ENCODE measurements around the gene GEMIN7.

Gene GEMIN7

DNA sequence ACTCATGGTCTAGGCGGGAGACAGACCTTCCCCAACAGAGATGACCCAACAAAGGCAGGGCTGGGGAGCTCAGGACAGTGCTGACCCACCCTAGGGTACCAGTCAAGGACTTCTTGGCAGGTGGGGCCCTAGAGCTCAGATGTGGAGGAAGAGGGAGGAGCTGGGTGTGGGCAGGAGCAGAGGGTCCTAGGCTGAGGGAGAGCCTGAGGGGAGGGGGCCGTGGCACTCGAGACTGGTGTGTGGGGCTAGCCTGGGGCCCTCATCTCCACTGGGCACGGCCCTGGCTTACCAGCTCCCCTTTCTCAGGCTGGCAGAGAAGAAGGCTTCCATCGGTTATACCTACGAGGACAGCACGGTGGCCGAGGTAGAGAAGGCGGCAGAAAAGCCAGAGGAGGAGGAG is 21.6 kb upstream of the GEMIN7 start:
- Mint-ChIP-seq H3K9me3 (no peaks in the 10 kb centered on the region), H3K27me3 (ENCODE audit: low read depth) (peaks cover 3% of the 10 kb centered on the region), H3K4me3 (no peak overlapping the region), H3K4me1 (no peaks in the 10 kb centered on the region), H3K27ac (no peak overlapping the region), H3K36me3 (ENCODE audit: low read depth) (peaks cover 69% of the 10 kb centered on the region)
- no peak for TF ChIP-seq CTCF (IDR thresholded peaks at IDR 0.05; ENCODE audit: unreplicated experiment in 3 of 3)

DNA sequence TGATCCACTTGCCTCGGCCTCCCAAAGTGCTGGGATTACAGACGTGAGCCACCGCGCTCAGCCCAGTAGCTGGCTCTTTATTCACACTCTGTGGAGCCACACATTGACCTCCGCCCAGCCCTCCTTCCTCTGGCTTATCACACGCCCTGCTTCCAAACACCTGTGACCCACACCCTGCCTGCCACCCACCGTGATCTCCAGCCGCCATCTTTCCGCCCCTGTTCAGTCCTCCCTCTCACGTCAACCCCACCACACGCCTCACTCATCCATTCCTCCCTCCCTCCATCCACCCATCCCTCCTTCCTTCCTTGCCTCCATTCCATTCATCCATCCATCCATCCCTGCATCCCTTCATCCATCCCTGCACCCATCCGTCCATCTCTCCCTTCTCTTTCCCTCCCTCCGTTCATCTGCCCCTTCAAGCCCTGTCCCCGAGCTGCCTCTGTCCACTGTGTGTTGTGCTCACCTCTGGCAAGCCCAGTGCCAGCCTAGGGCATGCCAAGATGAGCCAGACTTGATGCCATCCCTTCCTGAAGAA is 20.4 kb upstream of the GEMIN7 start:
- H3K36me3 Mint-ChIP-seq (ENCODE audit: low read depth) = peaks cover 72% of the 10 kb centered on the region
- no peak overlapping the region for H3K27ac Mint-ChIP-seq
- no peaks in the 10 kb centered on the region for H3K9me3 Mint-ChIP-seq
- TF ChIP-seq CTCF (IDR thresholded peaks at IDR 0.05; ENCODE audit: unreplicated experiment in 3 of 3) = no peak
- no peaks in the 10 kb centered on the region for H3K27me3 Mint-ChIP-seq (ENCODE audit: low read depth)
- H3K4me3 Mint-ChIP-seq = no peak overlapping the region
- H3K4me1 Mint-ChIP-seq = no peaks in the 10 kb centered on the region

DNA sequence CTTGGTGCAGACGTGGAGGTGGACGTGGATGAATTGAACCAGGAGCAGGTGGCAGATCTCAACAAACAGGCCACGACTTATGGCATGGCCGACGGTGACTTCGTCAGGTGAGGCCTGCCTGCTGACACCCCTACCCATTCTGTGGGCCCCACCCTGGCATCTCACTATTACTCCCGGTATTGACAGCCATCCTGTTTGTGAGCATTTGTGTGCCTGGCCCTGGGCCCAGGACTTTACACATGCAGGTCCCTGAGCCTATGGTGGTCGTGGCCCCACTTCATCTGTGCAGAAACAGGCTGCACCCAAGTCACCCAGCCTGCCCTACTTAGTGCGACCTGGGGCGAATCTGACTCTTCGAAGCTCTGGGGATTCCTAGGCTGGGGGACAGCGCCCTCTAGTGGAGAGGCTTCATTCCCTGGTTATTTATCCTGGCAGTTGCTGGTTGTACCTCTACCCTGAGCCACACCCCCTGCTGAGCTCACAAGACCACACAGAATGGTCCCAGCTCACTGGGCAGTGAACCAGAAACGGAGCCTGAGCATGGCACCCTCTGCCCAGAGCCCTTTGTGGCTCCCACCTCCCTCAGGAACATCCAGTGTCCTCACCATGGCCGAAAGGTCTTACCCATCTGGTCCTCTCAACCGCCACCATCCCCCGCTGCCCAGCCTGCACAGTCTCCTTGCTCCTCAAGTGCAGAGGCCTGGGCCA is 19.6 kb upstream of the GEMIN7 start:
- Mint-ChIP-seq H3K9me3 (no peaks in the 10 kb centered on the region), H3K27me3 (ENCODE audit: low read depth) (no peaks in the 10 kb centered on the region), H3K27ac (no peak overlapping the region), H3K4me1 (no peaks in the 10 kb centered on the region), H3K4me3 (no peak overlapping the region), H3K36me3 (ENCODE audit: low read depth) (peaks cover 70% of the 10 kb centered on the region)
- TF ChIP-seq CTCF (IDR thresholded peaks at IDR 0.05; ENCODE audit: unreplicated experiment in 3 of 3) = peak; percentile 67 to 70 (median 70)

- Mint-ChIP-seq H3K4me3 (no peak overlapping the region), H3K4me1 (no peaks in the 10 kb centered on the region), H3K9me3 (no peaks in the 10 kb centered on the region), H3K27me3 (ENCODE audit: low read depth) (no peaks in the 10 kb centered on the region), H3K27ac (no peak overlapping the region), H3K36me3 (ENCODE audit: low read depth) (peaks cover 62% of the 10 kb centered on the region)
- no peak for TF ChIP-seq CTCF (IDR thresholded peaks at IDR 0.05; ENCODE audit: unreplicated experiment in 3 of 3)
These were observed 17.1 kb upstream of the GEMIN7 start for GRCh38 chr19:45061965-45062364.

GRCh38 chr19:45063851-45064801 is 14.9 kb upstream of the GEMIN7 start:
- Mint-ChIP-seq H3K27me3 (ENCODE audit: low read depth) (no peaks in the 10 kb centered on the region), H3K4me1 (no peaks in the 10 kb centered on the region), H3K9me3 (no peaks in the 10 kb centered on the region), H3K4me3 (no peak overlapping the region), H3K27ac (no peak overlapping the region), H3K36me3 (ENCODE audit: low read depth) (peaks cover 52% of the 10 kb centered on the region)
- no peak for TF ChIP-seq CTCF (IDR thresholded peaks at IDR 0.05; ENCODE audit: unreplicated experiment in 3 of 3)
